Measurements from ENCODE around the gene FAM83D.

DNA sequence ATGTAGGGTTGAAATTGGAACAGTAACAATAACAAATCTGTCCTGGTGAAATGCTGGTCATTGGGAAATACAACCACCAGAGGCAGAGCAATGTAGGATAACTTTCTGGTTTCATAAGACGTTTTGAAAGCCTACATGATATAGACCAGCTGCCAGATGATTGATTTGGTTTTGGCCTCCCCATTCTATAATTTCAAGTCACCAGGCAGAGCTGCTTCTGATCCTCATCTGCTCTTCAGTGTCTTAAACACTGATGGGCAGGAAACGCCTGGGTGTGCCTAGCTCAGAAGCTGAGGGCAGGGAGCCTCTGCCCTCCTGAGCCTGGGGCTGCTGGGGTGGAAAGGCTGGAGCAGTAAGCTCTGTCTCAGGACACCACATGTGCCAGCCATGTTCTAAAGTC, 60.4 kb downstream of the FAM83D start:
- TF ChIP-seq CHD1 (IDR thresholded peaks at IDR 0.05; ENCODE audit: low read depth, low read length) (no peak), POLR2A (IDR thresholded peaks at IDR 0.05; ENCODE audit: low read depth, low read length) (no peak), MAZ (IDR thresholded peaks at IDR 0.05; ENCODE audit: borderline replicate concordance, low read depth, low read length) (no peak), MAFK (IDR thresholded peaks at IDR 0.05; ENCODE audit: low read depth, low read length) (no peak)
- TF ChIP-seq, protein P1, sequence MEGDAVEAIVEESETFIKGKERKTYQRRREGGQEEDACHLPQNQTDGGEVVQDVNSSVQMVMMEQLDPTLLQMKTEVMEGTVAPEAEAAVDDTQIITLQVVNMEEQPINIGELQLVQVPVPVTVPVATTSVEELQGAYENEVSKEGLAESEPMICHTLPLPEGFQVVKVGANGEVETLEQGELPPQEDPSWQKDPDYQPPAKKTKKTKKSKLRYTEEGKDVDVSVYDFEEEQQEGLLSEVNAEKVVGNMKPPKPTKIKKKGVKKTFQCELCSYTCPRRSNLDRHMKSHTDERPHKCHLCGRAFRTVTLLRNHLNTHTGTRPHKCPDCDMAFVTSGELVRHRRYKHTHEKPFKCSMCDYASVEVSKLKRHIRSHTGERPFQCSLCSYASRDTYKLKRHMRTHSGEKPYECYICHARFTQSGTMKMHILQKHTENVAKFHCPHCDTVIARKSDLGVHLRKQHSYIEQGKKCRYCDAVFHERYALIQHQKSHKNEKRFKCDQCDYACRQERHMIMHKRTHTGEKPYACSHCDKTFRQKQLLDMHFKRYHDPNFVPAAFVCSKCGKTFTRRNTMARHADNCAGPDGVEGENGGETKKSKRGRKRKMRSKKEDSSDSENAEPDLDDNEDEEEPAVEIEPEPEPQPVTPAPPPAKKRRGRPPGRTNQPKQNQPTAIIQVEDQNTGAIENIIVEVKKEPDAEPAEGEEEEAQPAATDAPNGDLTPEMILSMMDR (conservative IDR thresholded peaks at IDR 0.05; ENCODE audit: low read depth, low read length), result no peak
- TF ChIP-seq, protein P2, sequence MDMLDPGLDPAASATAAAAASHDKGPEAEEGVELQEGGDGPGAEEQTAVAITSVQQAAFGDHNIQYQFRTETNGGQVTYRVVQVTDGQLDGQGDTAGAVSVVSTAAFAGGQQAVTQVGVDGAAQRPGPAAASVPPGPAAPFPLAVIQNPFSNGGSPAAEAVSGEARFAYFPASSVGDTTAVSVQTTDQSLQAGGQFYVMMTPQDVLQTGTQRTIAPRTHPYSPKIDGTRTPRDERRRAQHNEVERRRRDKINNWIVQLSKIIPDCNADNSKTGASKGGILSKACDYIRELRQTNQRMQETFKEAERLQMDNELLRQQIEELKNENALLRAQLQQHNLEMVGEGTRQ (IDR thresholded peaks at IDR 0.05; ENCODE audit: low read depth, low read length), result no peak

Measured in IMR-90 (cell line).